A549 (cell line): ENCODE results near the gene RPL7A. TPM values are rescaled to one million over a fixed set of nuclear protein-coding genes. Genes with fewer than 3 reads are reported as not detected.

ENCODE experiments used
- ATAC-seq, 2 experiments: fragments of 200-7000 bp in 1 of 2; fragments of >200 bp in 1 of 2; cut with Nextera tagmentation in 1 of 2; cut with Tn5 transposase in 1 of 2; 3 replicates each; pipeline versions ENCODE4 v1.8.0 to v1.9.1; 2018 to 2020; ENCODE audit warnings: mild to moderate bottlenecking in 1 of 2, moderate library complexity in 1 of 2
- CTCF ChIA-PET: fragments of 300-600 bp; sonication (Branson Sonifier 250); formaldehyde crosslinking; extraction: SDS; loops from one replicate; lab custom pipeline; 2021; ENCODE audit warnings: antibody characterized with exemption, inconsistent platforms; lab: Yijun Ruan, JAX
- POLR2A ChIA-PET: fragments of 350-600 bp; formaldehyde crosslinking; extraction: SDS; loops from one replicate; lab custom pipeline; 2021; ENCODE audit warnings: antibody characterized with exemption, inconsistent platforms; lab: Yijun Ruan, JAX
- DNase-seq, 2 experiments: peaks; one replicate each; pipeline versions ENCODE4 v3.0.0 to v3.0.0-alpha.2; 2011 to 2016; ENCODE audit warnings: low read depth in 1 of 2, low spot score in 1 of 2
- FAIRE-seq: peaks from 2 replicates; lab custom pipeline; 2011; peaks lifted over from hg19 to GRCh38; lab: Jason Lieb, UNC
- H3K27ac ChIP-seq, 2 experiments: fragments of >200 bp; sonication (Bioruptor Twin); formaldehyde crosslinking; 3 replicates each; pipeline ENCODE4 v1.5.1; 2016 to 2017
- H3K4me1 ChIP-seq: fragments of >200 bp; sonication (Bioruptor Twin); formaldehyde crosslinking; 3 replicates; pipeline ENCODE4 v1.6.1; 2016
- H3K4me2 ChIP-seq: fragments of >200 bp; sonication (Bioruptor Twin); formaldehyde crosslinking; 3 replicates; pipeline ENCODE4 v1.6.1; 2016
- H3K4me3 ChIP-seq: fragments of >200 bp; sonication (Bioruptor Twin); formaldehyde crosslinking; 3 replicates; pipeline ENCODE4 v1.5.1; 2016
- H3K9me3 ChIP-seq: fragments of >200 bp; sonication (Bioruptor Twin); formaldehyde crosslinking; 3 replicates; pipeline ENCODE4 v1.6.1; 2016
- CBX2 ChIP-seq: fragments of 200-600 bp; sonication (generic); IDR thresholded peaks from 2 replicates; pipeline ENCODE4 v1.6.1; 2016; ENCODE audit warnings: low read depth, mild to moderate bottlenecking, borderline replicate concordance
- CEBPB ChIP-seq, 2 experiments: fragments of >200 bp in 1 of 2; sonication (Bioruptor Twin) in 1 of 2; formaldehyde crosslinking in 1 of 2; IDR thresholded peaks; 2 replicates each; pipeline ENCODE4 v1.6.1; 2012 to 2016
- CTCF ChIP-seq: fragments of >200 bp; sonication (Bioruptor Twin); formaldehyde crosslinking; IDR thresholded peaks from 3 replicates; pipeline ENCODE4 v1.5.1; 2016
- EHMT2 ChIP-seq: fragments of 200-600 bp; sonication (generic); IDR thresholded peaks from 2 replicates; pipeline ENCODE4 v1.6.1; 2016; ENCODE audit warnings: antibody characterized with exemption, low read depth, mild to moderate bottlenecking, moderate library complexity
- EP300 ChIP-seq, 2 experiments: fragments of >200 bp; sonication (Bioruptor Twin); formaldehyde crosslinking; IDR thresholded peaks; 2 replicates in 1 of 2; 3 replicates in 1 of 2; pipeline ENCODE4 v1.6.1; 2016 to 2017
- FOSL2 ChIP-seq, 2 experiments: fragments of 450-650 bp in 1 of 2; fragments of >200 bp in 1 of 2; sonication (Bioruptor Twin) in 1 of 2; formaldehyde crosslinking; IDR thresholded peaks; 2 replicates each; pipeline versions ENCODE4 v1.5.0 to v1.6.1; 2016 to 2020; ENCODE audit warnings: mild to moderate bottlenecking in 1 of 2, moderate library complexity in 1 of 2
- FOXS1 ChIP-seq: fragments of 250-450 bp; sonication (Bioruptor Pico); IDR thresholded peaks from 2 replicates; pipeline ENCODE4 v1.5.0; 2020; ENCODE audit warnings: mild to moderate bottlenecking, moderate library complexity
- HES2 ChIP-seq: fragments of >200 bp; sonication (Bioruptor Twin); formaldehyde crosslinking; IDR thresholded peaks from 2 replicates; pipeline ENCODE4 v1.6.1; 2016
- HEYL ChIP-seq: fragments of 250-450 bp; sonication (Bioruptor Pico); IDR thresholded peaks from 2 replicates; pipeline ENCODE4 v1.8.0; 2021; ENCODE audit warnings: mild to moderate bottlenecking, moderate library complexity
- HMGXB4 ChIP-seq: fragments of 250-450 bp; sonication (Bioruptor Pico); IDR thresholded peaks from 2 replicates; pipeline ENCODE4 v1.5.0; 2021; ENCODE audit warnings: mild to moderate bottlenecking, moderate library complexity, borderline replicate concordance
- HOXB13 ChIP-seq: fragments of 250-450 bp; sonication (Bioruptor Pico); IDR thresholded peaks from 2 replicates; pipeline ENCODE4 v1.5.0; 2020; ENCODE audit warnings: low read depth, mild to moderate bottlenecking, moderate library complexity
- JUN ChIP-seq, 2 experiments: fragments of >200 bp; sonication (Bioruptor Twin); formaldehyde crosslinking; IDR thresholded peaks; 2 replicates in 1 of 2; 3 replicates in 1 of 2; pipeline ENCODE4 v1.6.1; 2016 to 2017
- JUNB ChIP-seq: fragments of >200 bp; sonication (Bioruptor Twin); formaldehyde crosslinking; IDR thresholded peaks from 2 replicates; pipeline ENCODE4 v1.6.1; 2016
- KDM5A ChIP-seq: fragments of 200-600 bp; sonication (generic); IDR thresholded peaks from 2 replicates; pipeline ENCODE4 v1.6.1; 2016; ENCODE audit warnings: antibody characterized with exemption, mild to moderate bottlenecking
- MAX ChIP-seq: IDR thresholded peaks from 2 replicates; pipeline ENCODE4 v1.6.1; 2012
- PBX3 ChIP-seq: IDR thresholded peaks from 2 replicates; pipeline ENCODE4 v1.6.1; 2012
- POLR2A ChIP-seq: IDR thresholded peaks from 2 replicates; pipeline ENCODE4 v1.6.1; 2012; ENCODE audit warnings: mild to moderate bottlenecking, low read length
- POLR2AphosphoS2 ChIP-seq: conservative IDR thresholded peaks from 2 replicates; pipeline ENCODE4 v1.6.1; 2012; ENCODE audit warnings: low read length, improper control_type of control experiment, inconsistent platforms
- RAD21 ChIP-seq, 2 experiments: fragments of >200 bp in 1 of 2; sonication (Bioruptor Twin) in 1 of 2; formaldehyde crosslinking in 1 of 2; IDR thresholded peaks in 1 of 2; conservative IDR thresholded peaks in 1 of 2; 2 replicates in 1 of 2; 3 replicates in 1 of 2; pipeline ENCODE4 v1.6.1; 2012 to 2018; ENCODE audit warnings: inconsistent platforms in 1 of 2
- RARB ChIP-seq: fragments of 250-450 bp; sonication (Bioruptor Pico); IDR thresholded peaks from 2 replicates; pipeline ENCODE4 v1.8.0; 2021; ENCODE audit warnings: mild to moderate bottlenecking, moderate library complexity
- RCOR1 ChIP-seq: fragments of 150-350 bp; IDR thresholded peaks from 2 replicates; pipeline ENCODE4 v1.6.1; 2014; ENCODE audit warnings: antibody characterized with exemption, low read length, low read depth
- SMC3 ChIP-seq: fragments of >200 bp; sonication (Bioruptor Twin); formaldehyde crosslinking; IDR thresholded peaks from 3 replicates; pipeline ENCODE4 v1.6.1; 2018; ENCODE audit warnings: inconsistent platforms
- TFCP2L1 ChIP-seq: fragments of 250-450 bp; sonication (Bioruptor Pico); IDR thresholded peaks from 2 replicates; pipeline ENCODE4 v1.5.0; 2021; ENCODE audit warnings: mild to moderate bottlenecking
- USF2 ChIP-seq: fragments of 450-650 bp; IDR thresholded peaks from 2 replicates; pipeline ENCODE4 v1.6.1; 2014; ENCODE audit warnings: antibody characterized with exemption
- ZFP36 ChIP-seq: fragments of 450-650 bp; IDR thresholded peaks from 2 replicates; pipeline ENCODE4 v1.6.1; 2014; ENCODE audit warnings: borderline replicate concordance; ENCODE audit not compliant: partially characterized antibody
- ZSCAN20 ChIP-seq: fragments of 250-450 bp; sonication (Bioruptor Pico); IDR thresholded peaks from 2 replicates; pipeline ENCODE4 v1.8.0; 2022; ENCODE audit warnings: mild to moderate bottlenecking, moderate library complexity
- WGBS: methylation state at CpG from one replicate; pipeline ENCODE4 v1.1.6; 2017; ENCODE audit errors: missing lambda C conversion rate; 5-methylcytosine and 5-hydroxymethylcytosine counted together
- polyA plus RNA-seq, 4 experiments: library from polyadenylated mRNA; depleted of rRNA in 3 of 4; stranded (reverse); fragments of >200 nt; fragmentation: RNase III in 1 of 4; extraction: RNeasy Plus Mini Kit Qiagen cat#74134 plus additional on column Dnase treatment in 1 of 4; gene quantifications; 2 replicates in 3 of 4; 3 replicates in 1 of 4; pipeline ENCODE4 v1.2.3, GENCODE V29; 2011 to 2017

Gene RPL7A
- polyA plus RNA-seq, 2 of the 4 experiments (the other 2 are of a cell fraction) = 2,218 to 2,608 TPM

- Histone ChIP-seq H3K4me3 (no peak overlapping the region), H3K27ac (no peak overlapping the region), H3K4me2 (no peak overlapping the region), H3K9me3 (no peaks in the 10 kb centered on the region), H3K4me1 (peaks cover 24% of the 10 kb centered on the region; the same call in 2 of the 3 replicates)
- ChIA-PET CTCF (interaction anchor here (0.9 to 7.5 kb wide), 4 partner anchors 11 to 134 kb away, joined by 3 to 59 read pairs (median 4); no protein-coding TSS in a partner anchor), POLR2A (interaction anchor here (1.1 kb wide), 1 partner anchor 167 kb away, joined by 3 read pairs; no protein-coding TSS in a partner anchor)
- TF ChIP-seq SMC3 (no peak), HMGXB4 (CRISPR knock-in tag) (no peak), RAD21 (conservative IDR thresholded peaks at IDR 0.05 in 1 of 2, IDR thresholded peaks at IDR 0.05 in 1 of 2) (no peak), HEYL (CRISPR knock-in tag) (no peak), POLR2A (peak; percentile 15; the same call in 1 of the 2 replicates), JUN (IDR thresholded peaks at IDR 0.05) (peak in 1 of 2 experiments; percentile 28; a peak in 1 of 5 replicates), TFCP2L1 (CRISPR knock-in tag) (no peak), CEBPB (IDR thresholded peaks at IDR 0.05) (no peak), FOSL2 (IDR thresholded peaks at IDR 0.05) (no peak), FOSL2 (CRISPR knock-in tag; IDR thresholded peaks at IDR 0.05) (no peak), FOXS1 (CRISPR knock-in tag) (no peak), KDM5A (no peak)
- 86% methylated on average over 8 of the region's 8 CpGs for WGBS
- ATAC-seq (no peak), DNase-seq (no peak), FAIRE-seq (no peak)
Measured at GRCh38 chr9:133352635-133353340, 4.8 kb downstream of the RPL7A start.

- CTCF ChIA-PET = interaction anchor here (0.9 to 7.5 kb wide), 2 partner anchors 10 to 11 kb away, joined by 5 to 59 read pairs; no protein-coding TSS in a partner anchor
- FAIRE-seq = no peak
- TF ChIP-seq PBX3 = 0 out of 2 replicates have a peak, but pooled peaks have one; percentile 41
- no peak for TF ChIP-seq JUNB
- 0 out of 5 replicates have a peak, but pooled peaks have one; percentile 7 to 14 for TF ChIP-seq JUN (IDR thresholded peaks at IDR 0.05)
- TF ChIP-seq, all 56 proteins: peak for 2
- ATAC-seq (peak in 1 of 2 experiments; percentile 2; a peak in 2 of 6 replicates), DNase-seq (no peak)
- no peak overlapping the region for H3K27ac ChIP-seq
- no peak overlapping the region for H3K4me3 ChIP-seq
- H3K4me1 ChIP-seq = peaks cover 26% of the 10 kb centered on the region; the same call in 2 of the 3 replicates
- WGBS = 96% methylated on average over 4 of the region's 5 CpGs
- H3K9me3 ChIP-seq = no peaks in the 10 kb centered on the region
- POLR2A ChIA-PET = interaction anchor here (1.1 kb wide), 1 partner anchor 168 kb away, joined by 3 read pairs; no protein-coding TSS in a partner anchor
- H3K4me2 ChIP-seq = no peak overlapping the region
Measured at GRCh38 chr9:133353548-133353947, 5.5 kb downstream of the RPL7A start.

GRCh38 chr9:133354766-133355165, 6.7 kb downstream of the RPL7A start:
- Histone ChIP-seq H3K4me2 (peak overlapping the region; percentile 91), H3K9me3 (no peaks in the 10 kb centered on the region), H3K4me3 (no peak overlapping the region), H3K27ac (no peak overlapping the region), H3K4me1 (peaks cover 22% of the 10 kb centered on the region; the same call in 2 of the 3 replicates)
- CTCF ChIA-PET = interaction anchor here (0.8 to 7.5 kb wide), 3 partner anchors 13 to 77 kb away, joined by 3 to 59 read pairs (median 3); no protein-coding TSS in a partner anchor
- POLR2A ChIA-PET = interaction anchor here (1.1 kb wide), 1 partner anchor 12 kb away, joined by 4 read pairs; no protein-coding TSS in a partner anchor
- 81% methylated on average over 7 of the region's 7 CpGs for WGBS
- ATAC-seq (peak in 1 of 2 experiments; percentile 0; a peak in 1 of 6 replicates), FAIRE-seq (no peak), DNase-seq (no peak)
- TF ChIP-seq POLR2AphosphoS2 = no peak
- no peak for TF ChIP-seq USF2
- no peak for TF ChIP-seq ZSCAN20
- no peak for TF ChIP-seq HES2
- no peak for TF ChIP-seq ZFP36
- TF ChIP-seq MAX = no peak
- no peak for TF ChIP-seq EHMT2
- TF ChIP-seq RAD21 (conservative IDR thresholded peaks at IDR 0.05 in 1 of 2, IDR thresholded peaks at IDR 0.05 in 1 of 2) = no peak
- no peak for TF ChIP-seq EP300 (IDR thresholded peaks at IDR 0.05)
- no peak for TF ChIP-seq CTCF
- no peak for TF ChIP-seq RARB (CRISPR knock-in tag)
- TF ChIP-seq RCOR1 = no peak
- TF ChIP-seq KDM5A = no peak
- no peak for TF ChIP-seq CBX2
- TF ChIP-seq HOXB13 = no peak
